Neural progenitor cell (in vitro differentiated cells): ENCODE measurements around the gene MMP21.

Source experiments
- EZH2phosphoT487 ChIP-seq: fragments of 200-600 bp; sonication (generic); IDR thresholded peaks from 2 replicates; pipeline ENCODE4 v1.6.1; 2017; ENCODE audit warnings: antibody characterized with exemption
- TF ChIP-seq, protein P1 (sequence below): fragments of 200-600 bp; sonication (generic); IDR thresholded peaks from 2 replicates; pipeline ENCODE4 v1.5.1; 2017; ENCODE audit warnings: antibody characterized with exemption, mild to moderate bottlenecking

DNA sequence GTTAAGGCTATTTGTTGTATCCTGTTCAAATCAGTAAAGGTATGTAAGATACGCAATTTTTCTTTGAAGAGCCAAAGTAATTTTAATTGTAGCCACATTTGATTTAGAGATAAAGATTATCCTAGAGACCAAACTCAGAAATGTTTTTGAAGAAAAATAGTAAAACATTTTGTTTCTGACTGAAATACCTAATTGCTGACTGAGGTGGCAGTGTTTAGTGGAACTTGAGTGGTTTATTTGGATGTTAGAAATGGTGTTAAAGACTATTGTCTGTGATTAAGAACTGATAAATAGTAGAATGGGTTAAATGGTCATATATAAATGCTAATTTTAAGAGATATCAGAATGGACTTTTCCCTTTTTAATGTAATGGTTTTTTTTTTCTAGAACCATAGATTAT lies 40.8 kb downstream of the MMP21 start:
- TF ChIP-seq, protein P1, sequence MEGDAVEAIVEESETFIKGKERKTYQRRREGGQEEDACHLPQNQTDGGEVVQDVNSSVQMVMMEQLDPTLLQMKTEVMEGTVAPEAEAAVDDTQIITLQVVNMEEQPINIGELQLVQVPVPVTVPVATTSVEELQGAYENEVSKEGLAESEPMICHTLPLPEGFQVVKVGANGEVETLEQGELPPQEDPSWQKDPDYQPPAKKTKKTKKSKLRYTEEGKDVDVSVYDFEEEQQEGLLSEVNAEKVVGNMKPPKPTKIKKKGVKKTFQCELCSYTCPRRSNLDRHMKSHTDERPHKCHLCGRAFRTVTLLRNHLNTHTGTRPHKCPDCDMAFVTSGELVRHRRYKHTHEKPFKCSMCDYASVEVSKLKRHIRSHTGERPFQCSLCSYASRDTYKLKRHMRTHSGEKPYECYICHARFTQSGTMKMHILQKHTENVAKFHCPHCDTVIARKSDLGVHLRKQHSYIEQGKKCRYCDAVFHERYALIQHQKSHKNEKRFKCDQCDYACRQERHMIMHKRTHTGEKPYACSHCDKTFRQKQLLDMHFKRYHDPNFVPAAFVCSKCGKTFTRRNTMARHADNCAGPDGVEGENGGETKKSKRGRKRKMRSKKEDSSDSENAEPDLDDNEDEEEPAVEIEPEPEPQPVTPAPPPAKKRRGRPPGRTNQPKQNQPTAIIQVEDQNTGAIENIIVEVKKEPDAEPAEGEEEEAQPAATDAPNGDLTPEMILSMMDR, result peak; percentile 26
- TF ChIP-seq EZH2phosphoT487, result no peak
